Transverse colon (tissue), 4 donors: ENCODE data around the gene SHROOM2. TPM values are rescaled to one million over a fixed set of nuclear protein-coding genes. Genes with fewer than 3 reads are reported as not detected.
"Not testable (repeated sequence)": the region's sequence is repeated elsewhere in the genome, so short reads cannot be mapped to it uniquely, and the experiment has no call there.

ENCODE experiments used
- DNase-seq: peaks from one replicate; pipeline ENCODE4 v3.0.0-alpha.2; 2019
- H3K27ac ChIP-seq, 4 donors: fragments of 200-600 bp; sonication (generic); 2 replicates each; pipeline ENCODE4 v1.5.1; 2016 to 2018; ENCODE audit warnings: inconsistent platforms in 4 of 4
- H3K27me3 ChIP-seq: fragments of 200-600 bp; sonication (generic); 2 replicates; pipeline ENCODE4 v1.5.1; 2017; ENCODE audit warnings: inconsistent platforms
- H3K36me3 ChIP-seq, 4 donors: fragments of 200-600 bp; sonication (generic); 2 replicates each; pipeline ENCODE4 v1.5.1; 2017 to 2019; ENCODE audit warnings: inconsistent platforms in 4 of 4
- H3K4me1 ChIP-seq, 4 donors: fragments of 200-600 bp; sonication (generic); 2 replicates each; pipeline ENCODE4 v1.5.1; 2017 to 2020; ENCODE audit warnings: inconsistent platforms in 4 of 4
- H3K4me3 ChIP-seq, 4 donors: fragments of 200-600 bp; sonication (generic); 1 replicate in 1 of 4; 2 replicates in 3 of 4; pipeline versions ENCODE4 v1.5.1 to v1.6.1; 2017 to 2019; ENCODE audit warnings: inconsistent platforms in 4 of 4
- H3K9me3 ChIP-seq, 2 donors: fragments of 200-600 bp; sonication (generic); 2 replicates each; pipeline ENCODE4 v1.5.1; 2017 to 2019; ENCODE audit warnings: inconsistent platforms in 2 of 2
- CTCF ChIP-seq, 5 experiments: fragments of 200-600 bp in 3 of 5; fragments of 450-650 bp in 2 of 5; sonication (generic) in 3 of 5; IDR thresholded peaks; 1 replicate in 2 of 5; 2 replicates in 3 of 5; pipeline ENCODE4 v1.5.1; 2016 to 2017; ENCODE audit warnings: antibody characterized with exemption in 5 of 5, inconsistent platforms in 3 of 5, mild to moderate bottlenecking in 2 of 5, moderate library complexity in 1 of 5
- EP300 ChIP-seq: sonication (generic); formaldehyde crosslinking; IDR thresholded peaks from one replicate; pipeline ENCODE4 v1.6.1; 2017; ENCODE audit warnings: antibody characterized with exemption, low read depth
- POLR2A ChIP-seq: fragments of 450-650 bp; IDR thresholded peaks from one replicate; pipeline ENCODE4 v1.6.1; 2016; ENCODE audit warnings: antibody characterized with exemption, mild to moderate bottlenecking, moderate library complexity
- POLR2AphosphoS5 ChIP-seq, 3 donors: sonication (generic); formaldehyde crosslinking; IDR thresholded peaks; one replicate each; pipeline ENCODE4 v1.6.1; 2016; ENCODE audit warnings: antibody characterized with exemption in 3 of 3
- WGBS, 2 donors: methylation state at CpG; one replicate each; pipeline ENCODE4 v1.1.5; 2018; ENCODE audit warnings: low coverage in 1 of 2; 5-methylcytosine and 5-hydroxymethylcytosine counted together
- in situ Hi-C, 4 donors: fragments of 200-750 bp; cut with MboI; loops; one replicate each; pipeline versions ENCODE4 v1.15.0 to v1.15.1; 2017; ENCODE audit warnings: low sequenced_read_pairs in 3 of 4, low pct_ligation_motif_present in 1 of 4, low pct_unique_long_range_greater_than_20kb in 1 of 4
- intact Hi-C: fragments of 100-400 bp; cut with DNase I; formaldehyde crosslinking; loops from one replicate; pipeline ENCODE4 v1.15.1; 2023; ENCODE audit warnings: low total_unique reads
- total RNA-seq, 4 donors: library from RNA; depleted of rRNA; stranded (reverse); fragments of >200 nt; gene quantifications; one replicate each; pipeline ENCODE4 v1.1.0, GENCODE V29; 2016

SHROOM2 gene
- total RNA-seq, 4 donors from 2014 or later: 8.9 to 20.6 (median 11.3) TPM

- DNase-seq: no peak
- intact Hi-C loops (no loop called here), in situ Hi-C loops (no loop called here)
- no peak for TF ChIP-seq EP300
- TF ChIP-seq POLR2AphosphoS5 (IDR thresholded peaks at IDR 0.05): no peak
- no peak for TF ChIP-seq POLR2A
- TF ChIP-seq CTCF (IDR thresholded peaks at IDR 0.05): no peak
- H3K27ac ChIP-seq: no peak overlapping the region
- H3K4me3 ChIP-seq: no peak overlapping the region
- no peaks in the 10 kb centered on the region for H3K9me3 ChIP-seq
- H3K36me3 ChIP-seq: no peaks in the 10 kb centered on the region
- 78% methylated on average over 5 of the region's 5 CpGs; no CpG with 5 or more reads in 1 of the 2 donors for WGBS, 2 donors
- no peaks in the 10 kb centered on the region for H3K27me3 ChIP-seq
- no peaks in the 10 kb centered on the region for H3K4me1 ChIP-seq
These were observed 18.2 kb downstream of the SHROOM2 start for GRCh38 chrX:9804444-9804843.

GRCh38 chrX:9805956-9806355 lies 19.7 kb downstream of the SHROOM2 start:
- no peaks in the 10 kb centered on the region for H3K36me3 ChIP-seq
- in situ Hi-C loops (no loop called here), intact Hi-C loops (no loop called here)
- H3K9me3 ChIP-seq: no peaks in the 10 kb centered on the region
- no peak overlapping the region for H3K4me3 ChIP-seq
- H3K27ac ChIP-seq: no peak overlapping the region
- 90 to 93% methylated on average over 2 to 7 of the region's 7 CpGs for WGBS, 2 donors
- TF ChIP-seq POLR2AphosphoS5 (IDR thresholded peaks at IDR 0.05) (no peak), POLR2A (no peak), CTCF (IDR thresholded peaks at IDR 0.05) (no peak), EP300 (no peak)
- no peaks in the 10 kb centered on the region for H3K27me3 ChIP-seq
- no peaks in the 10 kb centered on the region for H3K4me1 ChIP-seq
- DNase-seq: no peak

- 67% methylated on average over 14 of the region's 14 CpGs; no CpG with 5 or more reads in 1 of the 2 donors for WGBS, 2 donors
- intact Hi-C loops (loop anchor here (1.0 kb wide), 1 partner anchor 38 kb away; no protein-coding TSS in a partner anchor), in situ Hi-C loops (no loop called here)
- Histone ChIP-seq H3K36me3 (no peaks in the 10 kb centered on the region), H3K4me1 (no peaks in the 10 kb centered on the region), H3K9me3 (no peaks in the 10 kb centered on the region), H3K27me3 (no peaks in the 10 kb centered on the region), H3K4me3 (no peak overlapping the region), H3K27ac (peak overlapping the region in 3 of 4 donors; percentile 22 to 47 (median 37))
- DNase-seq: peak; percentile 26
- no peak for TF ChIP-seq POLR2AphosphoS5 (IDR thresholded peaks at IDR 0.05)
These were observed 21.3 kb downstream of the SHROOM2 start for GRCh38 chrX:9807355-9808182.

GRCh38 chrX:9809876-9810275 lies 23.6 kb downstream of the SHROOM2 start:
- H3K27ac ChIP-seq, H3K36me3 ChIP-seq, H3K4me3 ChIP-seq, DNase-seq, in situ Hi-C loops, H3K27me3 ChIP-seq, H3K9me3 ChIP-seq, H3K4me1 ChIP-seq, intact Hi-C loops: not testable (repeated sequence)
- 87% methylated on average over 5 of the region's 5 CpGs; no CpG with 5 or more reads in 1 of the 2 donors for whole genome bisulfite sequencing, 2 donors

GRCh38 chrX:9811086-9811485 lies 24.9 kb downstream of the SHROOM2 start:
- H3K4me1 ChIP-seq, H3K36me3 ChIP-seq, H3K4me3 ChIP-seq, DNase-seq, in situ Hi-C loops, intact Hi-C loops, H3K27me3 ChIP-seq, H3K9me3 ChIP-seq, H3K27ac ChIP-seq: not testable (repeated sequence)
- WGBS, 2 donors: 95% methylated on average over 3 of the region's 3 CpGs; no CpG with 5 or more reads in 1 of the 2 donors
